Measurements from ENCODE around the gene KLK3. TPM values are rescaled to one million over a fixed set of nuclear protein-coding genes. Genes with fewer than 3 reads are reported as not detected.

The KLK3 gene
- total RNA-seq, 1 donor from 2014 or later, result not detected

DNA sequence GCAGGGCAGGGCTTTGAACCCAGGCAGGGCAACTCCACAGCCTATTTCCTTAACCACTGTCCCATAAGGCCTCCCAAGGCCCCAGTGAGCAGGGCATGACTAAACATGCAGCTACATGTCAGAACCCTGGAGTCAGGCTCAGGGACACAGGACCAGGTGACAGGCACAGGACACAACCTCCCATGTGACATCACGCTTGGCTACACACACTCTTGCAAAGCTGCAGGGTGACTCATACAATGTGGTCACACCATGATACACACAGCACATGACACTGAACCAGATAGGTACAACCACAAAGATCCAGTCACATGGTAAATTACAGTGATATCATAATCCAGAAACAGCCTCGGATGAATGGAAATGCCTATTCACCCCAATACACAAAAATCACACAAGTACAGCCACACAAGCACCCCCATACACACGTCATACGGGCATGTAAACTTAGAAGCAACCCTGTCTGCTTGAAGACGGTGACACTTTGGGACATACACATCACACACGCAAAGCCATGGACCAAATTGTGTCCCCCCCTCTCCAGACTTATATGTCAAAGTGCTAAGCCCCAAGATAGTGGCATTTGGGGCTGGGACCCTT is 42.0 kb downstream of the KLK3 start:
- peaks cover 19% of the 10 kb centered on the region for H3K27me3 ChIP-seq (ENCODE audit: low read depth)
- H3K4me3 ChIP-seq, result no peak overlapping the region
- TF ChIP-seq, protein P1, sequence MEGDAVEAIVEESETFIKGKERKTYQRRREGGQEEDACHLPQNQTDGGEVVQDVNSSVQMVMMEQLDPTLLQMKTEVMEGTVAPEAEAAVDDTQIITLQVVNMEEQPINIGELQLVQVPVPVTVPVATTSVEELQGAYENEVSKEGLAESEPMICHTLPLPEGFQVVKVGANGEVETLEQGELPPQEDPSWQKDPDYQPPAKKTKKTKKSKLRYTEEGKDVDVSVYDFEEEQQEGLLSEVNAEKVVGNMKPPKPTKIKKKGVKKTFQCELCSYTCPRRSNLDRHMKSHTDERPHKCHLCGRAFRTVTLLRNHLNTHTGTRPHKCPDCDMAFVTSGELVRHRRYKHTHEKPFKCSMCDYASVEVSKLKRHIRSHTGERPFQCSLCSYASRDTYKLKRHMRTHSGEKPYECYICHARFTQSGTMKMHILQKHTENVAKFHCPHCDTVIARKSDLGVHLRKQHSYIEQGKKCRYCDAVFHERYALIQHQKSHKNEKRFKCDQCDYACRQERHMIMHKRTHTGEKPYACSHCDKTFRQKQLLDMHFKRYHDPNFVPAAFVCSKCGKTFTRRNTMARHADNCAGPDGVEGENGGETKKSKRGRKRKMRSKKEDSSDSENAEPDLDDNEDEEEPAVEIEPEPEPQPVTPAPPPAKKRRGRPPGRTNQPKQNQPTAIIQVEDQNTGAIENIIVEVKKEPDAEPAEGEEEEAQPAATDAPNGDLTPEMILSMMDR (IDR thresholded peaks at IDR 0.05), result no peak
- no peaks in the 10 kb centered on the region for H3K36me3 ChIP-seq
- no peak for DNase-seq
- H3K27ac ChIP-seq, result no peak overlapping the region
- no peaks in the 10 kb centered on the region for H3K4me1 ChIP-seq
- peak in 1 of 2 donors; percentile 50 for ATAC-seq
- H3K9me3 ChIP-seq, result no peaks in the 10 kb centered on the region
- intact Hi-C loops (cut with DNase I), result no loop called here

DNA sequence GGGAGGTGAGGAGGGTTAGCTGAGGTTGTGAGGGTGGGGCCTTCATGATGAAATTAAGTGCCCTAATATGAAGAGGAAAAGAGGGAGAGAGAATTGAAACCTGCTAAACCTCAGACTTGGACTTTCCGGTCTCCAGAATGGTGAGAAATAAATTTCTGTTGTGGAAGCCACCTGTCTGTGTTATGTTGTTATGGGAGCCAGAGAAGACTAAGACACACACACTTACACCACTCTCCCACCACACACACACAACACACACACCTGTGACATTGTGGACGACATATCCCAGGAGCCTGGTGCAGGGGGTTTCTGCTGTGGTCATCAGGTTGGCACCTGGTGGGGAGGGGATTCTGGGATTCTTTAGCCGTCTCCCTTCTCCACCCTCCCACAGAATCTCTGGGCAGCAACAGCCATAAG is 42.5 kb downstream of the KLK3 start:
- Histone ChIP-seq H3K9me3 (no peaks in the 10 kb centered on the region), H3K27me3 (ENCODE audit: low read depth) (peaks cover 24% of the 10 kb centered on the region), H3K27ac (no peak overlapping the region), H3K4me3 (no peak overlapping the region), H3K36me3 (no peaks in the 10 kb centered on the region), H3K4me1 (no peaks in the 10 kb centered on the region)
- ATAC-seq (no peak), DNase-seq (no peak)
- intact Hi-C loops (cut with DNase I), result no loop called here
- TF ChIP-seq, protein P1 (IDR thresholded peaks at IDR 0.05), result no peak

DNA sequence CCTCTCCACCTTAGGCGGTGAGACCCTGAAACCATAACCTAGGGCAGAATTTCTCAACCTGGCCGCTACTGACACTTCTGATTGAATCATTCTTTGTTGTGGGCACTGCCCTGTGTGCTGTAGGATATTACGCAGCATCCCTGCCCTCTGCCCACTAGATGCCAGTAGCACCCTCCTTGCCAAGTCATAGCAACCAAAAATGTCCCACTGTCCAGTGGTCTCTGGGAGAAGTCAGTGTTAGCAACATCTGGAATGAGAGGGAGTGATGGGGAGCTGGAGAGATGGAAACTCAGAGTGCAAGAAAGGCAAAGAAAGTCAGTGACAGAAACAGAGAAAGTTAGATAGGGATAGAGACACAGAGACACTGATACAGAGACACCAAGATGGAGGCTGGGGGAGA is 42.9 kb downstream of the KLK3 start:
- peaks cover 26% of the 10 kb centered on the region for H3K27me3 ChIP-seq (ENCODE audit: low read depth)
- no peaks in the 10 kb centered on the region for H3K36me3 ChIP-seq
- no peak overlapping the region for H3K4me3 ChIP-seq
- no peaks in the 10 kb centered on the region for H3K4me1 ChIP-seq
- H3K9me3 ChIP-seq, result no peaks in the 10 kb centered on the region
- DNase-seq, result no peak
- TF ChIP-seq, protein P1 (IDR thresholded peaks at IDR 0.05), result no peak
- intact Hi-C loops (cut with DNase I), result no loop called here
- ATAC-seq, result no peak
- no peak overlapping the region for H3K27ac ChIP-seq

DNA sequence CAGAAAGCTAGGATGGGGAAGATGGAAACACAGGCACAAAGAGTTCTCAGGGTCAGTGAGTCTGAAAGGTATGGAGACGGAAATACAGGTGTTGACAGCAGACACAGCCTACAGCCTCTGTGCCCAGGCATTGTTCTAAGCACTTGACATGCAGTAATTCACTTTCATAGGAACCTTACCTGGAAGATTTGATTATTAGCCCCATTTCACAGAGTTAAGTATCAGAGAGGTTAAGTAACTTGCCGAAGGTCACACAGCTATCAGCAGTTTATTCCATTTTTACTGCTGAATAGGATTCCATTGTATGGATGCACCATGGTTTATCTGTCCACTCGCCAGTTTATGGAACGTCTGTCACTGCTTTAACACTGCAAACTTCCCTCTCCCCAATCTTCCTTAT is 43.3 kb downstream of the KLK3 start:
- no peaks in the 10 kb centered on the region for H3K4me1 ChIP-seq
- no peak overlapping the region for H3K27ac ChIP-seq
- no peaks in the 10 kb centered on the region for H3K9me3 ChIP-seq
- H3K27me3 ChIP-seq (ENCODE audit: low read depth), result peaks cover 22% of the 10 kb centered on the region
- no peaks in the 10 kb centered on the region for H3K36me3 ChIP-seq
- DNase-seq (no peak), ATAC-seq (no peak)
- no peak overlapping the region for H3K4me3 ChIP-seq
- intact Hi-C loops (cut with DNase I), result no loop called here
- TF ChIP-seq, protein P1 (IDR thresholded peaks at IDR 0.05), result no peak

DNA sequence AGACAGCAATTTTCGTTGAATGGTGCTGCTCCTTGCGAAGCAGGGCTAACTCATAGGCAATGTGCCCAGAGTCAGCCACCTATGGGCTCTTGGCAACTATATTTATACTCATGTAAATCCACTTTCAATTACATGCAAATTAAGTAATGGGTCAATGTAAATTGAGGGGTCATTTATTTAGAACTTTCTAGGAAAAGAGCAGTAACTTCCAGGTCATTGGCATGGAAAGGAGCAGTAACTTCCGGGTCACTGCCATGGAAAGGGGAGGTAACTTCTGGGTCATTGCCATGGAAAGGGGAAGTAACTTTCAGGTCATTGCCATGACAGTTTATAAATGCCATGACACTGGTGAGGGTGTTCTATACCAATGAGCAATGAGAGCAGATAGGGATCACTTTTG is 44.9 kb downstream of the KLK3 start:
- Histone ChIP-seq H3K27me3 (ENCODE audit: low read depth) (peaks cover 18% of the 10 kb centered on the region), H3K4me1 (no peaks in the 10 kb centered on the region), H3K36me3 (no peaks in the 10 kb centered on the region), H3K9me3 (no peaks in the 10 kb centered on the region), H3K4me3 (no peak overlapping the region), H3K27ac (no peak overlapping the region)
- TF ChIP-seq, protein P1 (IDR thresholded peaks at IDR 0.05), result no peak
- intact Hi-C loops (cut with DNase I), result no loop called here
- ATAC-seq (no peak), DNase-seq (no peak)
